ENCODE data around the gene NDC1.

DNA sequence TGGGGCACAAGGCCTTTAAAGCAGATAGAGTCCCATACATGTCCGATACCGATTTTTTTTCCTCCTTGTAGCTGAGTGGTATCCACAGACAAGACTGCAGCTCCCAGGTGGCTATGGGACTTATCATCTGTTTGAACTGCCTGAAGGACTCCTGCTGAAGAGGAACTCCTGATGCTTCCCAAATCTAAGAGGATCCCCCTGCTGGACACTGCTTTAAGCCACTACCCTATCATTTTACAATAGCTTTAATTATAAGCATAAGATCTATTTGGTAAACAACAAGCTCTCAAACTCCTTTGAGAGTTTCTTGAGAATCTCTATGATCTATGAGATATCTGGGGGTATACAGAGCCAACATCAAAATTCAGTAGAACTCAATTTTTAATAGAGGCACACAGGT, 11.7 kb downstream of the NDC1 start:
- TF ChIP-seq, protein P1, sequence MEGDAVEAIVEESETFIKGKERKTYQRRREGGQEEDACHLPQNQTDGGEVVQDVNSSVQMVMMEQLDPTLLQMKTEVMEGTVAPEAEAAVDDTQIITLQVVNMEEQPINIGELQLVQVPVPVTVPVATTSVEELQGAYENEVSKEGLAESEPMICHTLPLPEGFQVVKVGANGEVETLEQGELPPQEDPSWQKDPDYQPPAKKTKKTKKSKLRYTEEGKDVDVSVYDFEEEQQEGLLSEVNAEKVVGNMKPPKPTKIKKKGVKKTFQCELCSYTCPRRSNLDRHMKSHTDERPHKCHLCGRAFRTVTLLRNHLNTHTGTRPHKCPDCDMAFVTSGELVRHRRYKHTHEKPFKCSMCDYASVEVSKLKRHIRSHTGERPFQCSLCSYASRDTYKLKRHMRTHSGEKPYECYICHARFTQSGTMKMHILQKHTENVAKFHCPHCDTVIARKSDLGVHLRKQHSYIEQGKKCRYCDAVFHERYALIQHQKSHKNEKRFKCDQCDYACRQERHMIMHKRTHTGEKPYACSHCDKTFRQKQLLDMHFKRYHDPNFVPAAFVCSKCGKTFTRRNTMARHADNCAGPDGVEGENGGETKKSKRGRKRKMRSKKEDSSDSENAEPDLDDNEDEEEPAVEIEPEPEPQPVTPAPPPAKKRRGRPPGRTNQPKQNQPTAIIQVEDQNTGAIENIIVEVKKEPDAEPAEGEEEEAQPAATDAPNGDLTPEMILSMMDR (IDR thresholded peaks at IDR 0.05), result no peak
- TF ChIP-seq POLR2A (IDR thresholded peaks at IDR 0.05), result no peak

Measured in testis (tissue), 2 donors.